HG03103 (cell line): ENCODE data around the gene NSD2.

Experiments used
- ATAC-seq: cut with Tn5 transposase; IDR thresholded peaks from one replicate; pipeline ENCODE4 v1.9.1; 2021; ENCODE audit warnings: low read depth; ENCODE audit not compliant: unreplicated experiment

The NSD2 gene

DNA sequence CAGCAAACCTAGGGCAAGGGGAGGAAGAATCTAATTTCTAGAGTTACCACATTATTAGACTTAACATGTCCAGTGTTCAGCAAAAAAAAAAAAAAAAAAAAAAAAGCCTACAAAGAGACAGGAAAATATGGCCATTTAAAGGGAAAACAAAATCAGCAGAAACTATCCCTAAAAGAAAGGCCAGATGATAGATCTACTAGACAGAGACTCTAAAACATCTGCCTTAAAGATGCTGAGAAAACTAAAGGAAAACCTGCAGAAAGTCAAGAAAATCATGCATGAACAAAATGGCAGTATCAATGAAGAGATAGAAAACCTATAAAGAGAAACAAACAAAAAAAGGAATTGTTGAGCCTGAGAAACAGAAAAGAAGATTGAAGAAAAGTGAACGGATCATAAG lies 93.8 kb downstream of the NSD2 start:
- no peak for ATAC-seq

DNA sequence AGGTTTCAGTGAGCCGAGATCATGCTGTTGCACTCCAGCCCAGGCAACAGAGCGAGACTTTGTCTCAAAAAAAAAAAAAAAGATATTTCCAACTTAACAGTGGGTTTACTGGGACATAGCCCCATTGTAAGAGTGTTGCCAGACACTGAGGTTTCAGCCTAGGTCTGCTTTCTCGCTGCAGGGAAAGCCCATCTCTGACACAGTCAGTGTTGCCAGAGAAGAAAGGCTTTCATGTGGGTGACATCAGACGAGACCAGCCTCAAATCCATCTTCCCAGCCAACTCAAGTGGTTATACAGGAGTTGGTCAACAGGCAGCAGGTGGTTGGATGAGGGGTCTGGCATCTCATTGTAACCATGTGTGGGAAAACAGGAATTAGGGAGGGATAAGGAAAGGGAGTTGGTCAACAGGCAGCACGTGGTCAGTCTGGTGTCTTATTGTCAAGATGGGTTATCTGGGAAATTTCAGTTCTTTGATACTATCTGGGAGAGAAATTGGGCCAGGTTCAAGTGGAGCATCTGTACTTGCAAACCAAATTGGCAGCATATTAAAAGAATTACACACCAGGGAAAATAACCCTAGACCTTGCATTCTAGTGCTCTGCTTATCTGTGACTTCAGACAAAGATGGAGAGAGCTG lies 96.4 kb downstream of the NSD2 start:
- no peak for ATAC-seq

DNA sequence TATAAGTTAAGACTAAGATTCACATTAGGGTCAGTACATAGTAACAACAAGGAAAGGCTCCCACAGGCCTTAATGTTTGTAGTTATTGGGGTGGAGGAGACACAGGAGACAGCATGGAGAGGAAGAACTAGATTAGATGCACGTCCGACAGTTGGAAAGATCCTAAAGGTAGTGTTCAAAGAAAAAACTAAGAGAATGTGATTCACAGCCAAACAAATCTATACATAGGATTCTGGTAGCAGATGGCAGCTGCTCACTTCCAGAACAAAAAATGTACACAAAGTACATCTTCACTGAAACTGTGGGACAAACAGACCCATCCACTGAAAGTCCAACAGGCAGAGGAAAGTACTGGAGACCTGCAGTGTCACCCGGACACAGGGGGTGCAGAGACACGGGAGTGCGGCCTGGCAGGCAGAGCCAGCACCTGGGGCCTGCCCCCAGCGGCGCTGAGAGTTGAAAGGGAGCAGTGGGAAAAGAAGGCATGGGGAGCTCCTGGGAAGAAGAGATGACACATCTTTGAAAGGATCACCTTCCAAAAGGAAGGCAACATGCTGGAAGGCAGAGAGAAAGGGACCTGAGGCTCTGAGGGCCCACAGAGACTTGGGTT lies 97.6 kb downstream of the NSD2 start:
- ATAC-seq: no peak

GRCh38 chr4:1969928-1970723 lies 98.9 kb downstream of the NSD2 start:
- no peak for ATAC-seq

DNA sequence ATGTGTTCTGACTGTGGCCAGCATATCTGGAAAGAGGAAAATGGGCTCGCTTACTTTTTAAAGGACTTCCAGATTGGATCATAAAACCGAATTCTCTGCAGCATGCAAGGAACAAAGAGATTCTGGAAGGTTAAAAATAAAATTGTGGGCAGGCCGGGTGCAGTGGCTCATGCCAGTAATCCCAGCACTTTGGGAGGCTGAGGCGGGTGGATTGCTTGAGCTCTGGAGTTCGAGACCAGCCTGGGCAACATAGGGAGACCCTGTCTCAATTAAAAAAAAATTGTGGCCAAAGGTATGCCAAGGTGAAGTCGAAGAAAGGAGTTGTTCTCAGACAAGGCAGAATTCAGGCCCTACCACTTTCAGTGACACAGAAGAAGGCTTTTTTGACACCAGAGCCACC lies 99.7 kb downstream of the NSD2 start:
- no peak for ATAC-seq

DNA sequence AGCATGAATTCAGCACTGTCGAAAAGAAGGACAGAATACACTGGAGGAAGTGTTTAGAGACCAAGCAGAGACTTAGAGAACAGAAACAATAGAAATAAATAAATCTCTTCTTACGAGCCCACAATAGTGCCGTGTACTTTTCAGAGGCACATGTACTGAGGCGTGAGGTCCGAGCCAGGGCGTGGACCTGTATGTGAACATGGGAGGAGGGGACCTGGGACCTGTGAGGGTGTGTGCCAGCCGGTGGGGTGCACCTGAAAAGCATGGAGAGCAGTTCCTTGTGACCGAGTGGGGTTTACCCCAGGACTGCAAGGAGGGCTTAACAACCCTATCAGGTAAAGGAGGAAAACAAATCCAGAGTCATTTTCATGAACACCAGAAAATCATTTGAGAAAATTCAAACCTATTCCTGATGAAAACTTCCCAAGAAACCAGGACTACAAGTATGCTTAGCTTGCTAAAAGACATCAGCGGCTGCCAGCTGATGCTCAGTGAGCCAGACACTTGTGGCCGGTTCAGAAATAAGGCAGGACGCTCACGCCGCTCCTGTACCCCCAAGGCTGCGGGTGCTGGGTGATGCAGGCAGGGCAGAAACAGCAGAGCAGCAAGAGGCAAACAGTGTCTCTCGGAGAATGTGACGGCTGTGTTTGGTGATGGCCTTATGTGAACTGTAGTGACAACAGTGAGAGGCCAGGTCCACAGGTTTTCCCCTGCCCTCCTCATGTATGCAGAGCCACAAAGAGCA lies 100.4 kb downstream of the NSD2 start:
- ATAC-seq: no peak

- no peak for ATAC-seq
Measured at GRCh38 chr4:1972414-1972813, 101.2 kb downstream of the NSD2 start.

DNA sequence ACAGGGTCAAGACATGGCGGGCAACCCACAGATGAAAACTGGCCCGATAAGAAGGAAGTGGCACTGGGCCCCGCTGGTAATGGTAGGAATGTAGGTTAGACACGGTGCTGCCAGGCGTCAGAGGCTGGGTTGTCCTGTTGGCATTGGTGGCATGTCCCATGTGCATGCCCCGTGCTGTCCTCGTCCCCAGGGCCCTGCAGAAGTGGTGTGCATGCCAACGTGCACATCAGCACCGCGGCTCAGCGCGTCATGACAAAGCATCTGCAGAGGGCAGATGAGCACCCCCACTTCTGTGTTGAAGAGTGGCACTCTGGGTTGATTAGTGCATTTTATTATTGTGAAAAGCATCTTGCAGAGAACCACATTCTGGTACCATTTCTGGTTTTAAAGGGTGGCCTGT lies 102.0 kb downstream of the NSD2 start:
- no peak for ATAC-seq

DNA sequence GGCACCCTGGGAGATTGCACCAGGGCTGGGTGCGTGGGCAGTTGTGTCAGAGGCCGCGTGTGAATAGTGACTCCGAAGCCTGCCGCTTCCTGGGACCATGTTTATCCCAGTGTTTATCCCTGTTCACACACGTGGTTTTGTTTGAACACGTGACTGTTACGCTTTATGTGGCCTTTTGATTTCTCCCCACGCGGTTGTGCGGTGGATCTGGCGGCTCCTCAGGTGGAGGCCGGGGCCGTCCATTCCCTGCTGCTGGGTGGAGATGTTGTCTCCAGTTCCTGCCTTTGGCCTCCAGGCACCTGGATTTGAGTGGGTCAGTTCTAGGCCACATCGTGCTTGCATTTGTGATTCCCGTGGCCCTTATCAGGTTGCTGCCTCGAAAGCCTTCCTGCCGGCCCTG lies 102.5 kb downstream of the NSD2 start:
- no peak for ATAC-seq

GRCh38 chr4:1974840-1975239 lies 103.6 kb downstream of the NSD2 start:
- no peak for ATAC-seq

GRCh38 chr4:1975391-1975801 lies 104.2 kb downstream of the NSD2 start:
- no peak for ATAC-seq

DNA sequence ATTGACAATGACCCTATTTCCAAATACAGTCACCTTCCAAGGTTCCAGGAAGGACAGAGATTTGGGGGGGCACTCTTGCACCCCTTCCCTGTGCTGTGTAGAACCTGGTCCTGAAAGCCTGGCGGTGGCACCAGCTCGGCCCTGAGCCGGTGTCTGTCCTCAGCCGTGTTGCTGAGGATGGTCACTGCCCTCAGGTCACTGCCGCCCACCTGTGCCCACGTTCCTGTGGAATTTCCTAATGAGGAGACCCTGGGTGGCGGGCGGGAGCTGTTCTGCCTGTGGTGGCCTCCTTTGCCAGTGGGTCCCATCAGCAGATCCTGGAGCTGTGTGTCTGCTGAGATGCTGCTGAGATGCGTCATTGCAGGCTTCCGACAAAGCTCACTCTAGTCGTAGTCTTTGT lies 104.7 kb downstream of the NSD2 start:
- no peak for ATAC-seq

- no peak for ATAC-seq
Measured at GRCh38 chr4:1976416-1977352, 105.5 kb downstream of the NSD2 start.

GRCh38 chr4:1978226-1978625 lies 107.0 kb downstream of the NSD2 start:
- ATAC-seq: no peak

DNA sequence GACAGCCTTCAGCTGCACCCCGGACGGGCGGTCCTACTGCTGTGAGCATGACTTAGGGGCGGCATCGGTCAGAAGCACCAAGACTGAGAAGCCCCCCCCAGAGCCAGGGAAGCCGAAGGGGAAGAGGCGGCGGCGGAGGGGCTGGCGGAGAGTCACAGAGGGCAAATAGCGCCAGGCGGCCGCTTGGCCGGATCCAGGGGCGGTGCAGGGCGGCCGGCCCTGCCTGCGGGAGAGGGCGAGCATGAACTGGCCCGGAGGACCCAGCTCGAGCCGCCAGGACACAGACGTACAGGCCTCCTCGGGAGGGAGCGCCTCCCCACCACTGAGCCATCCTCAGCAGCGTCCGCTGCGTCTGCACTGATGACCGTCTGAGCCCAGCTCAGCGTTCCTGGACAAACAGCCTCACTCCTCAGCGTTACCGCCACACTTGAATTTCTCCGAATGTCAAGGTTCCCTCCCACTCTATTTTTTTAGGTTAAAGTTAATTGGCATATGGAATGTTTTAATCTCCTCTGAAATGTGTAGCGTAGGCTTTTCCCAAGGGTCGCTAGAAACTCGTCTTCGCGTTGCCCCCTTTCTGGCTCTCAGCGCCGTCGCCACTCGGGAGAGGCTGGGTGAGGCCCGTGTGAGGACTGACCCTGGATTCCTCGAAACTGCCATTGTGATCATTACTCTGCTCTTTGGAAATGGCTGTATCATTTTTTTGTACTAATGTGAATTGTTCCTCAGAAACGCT lies 107.7 kb downstream of the NSD2 start:
- no peak for ATAC-seq

- ATAC-seq: no peak
Measured at GRCh38 chr4:1979477-1980196, 108.4 kb downstream of the NSD2 start.

- no peak for ATAC-seq
Measured at GRCh38 chr4:1980561-1981041, 109.4 kb downstream of the NSD2 start.

- no peak for ATAC-seq
Measured at GRCh38 chr4:1981251-1982058, 110.3 kb downstream of the NSD2 start.
